Measurements from ENCODE around the gene NRSN2.
A peak's percentile ranks its signal among the peaks of the same experiment; 100 is the strongest.

The NRSN2 gene, protein sequence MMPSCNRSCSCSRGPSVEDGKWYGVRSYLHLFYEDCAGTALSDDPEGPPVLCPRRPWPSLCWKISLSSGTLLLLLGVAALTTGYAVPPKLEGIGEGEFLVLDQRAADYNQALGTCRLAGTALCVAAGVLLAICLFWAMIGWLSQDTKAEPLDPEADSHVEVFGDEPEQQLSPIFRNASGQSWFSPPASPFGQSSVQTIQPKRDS

GRCh38 chr20:346640-347316 lies at the start of gene NRSN2:
Gene NRSN2 (plus strand): TSS chr20:347111. CDS start chr20:349644, 2,533 bp downstream.
- H3K27ac Mint-ChIP-seq: peak within 1 kb of the TSS; percentile 34
- H3K9me3 Mint-ChIP-seq (ENCODE audit: low read depth): peaks cover 3% of the 10 kb centered on the region
- H3K27me3 Mint-ChIP-seq: no peaks in the 10 kb centered on the region
- peaks cover 11% of the 10 kb centered on the region for H3K4me1 Mint-ChIP-seq (ENCODE audit: low read depth)
- peak within 1 kb of the TSS; percentile 92 for H3K4me3 Mint-ChIP-seq
- peaks cover 5% of the 10 kb centered on the region for H3K36me3 Mint-ChIP-seq

- Mint-ChIP-seq H3K4me3 (peak overlapping the region; percentile 100), H3K36me3 (peaks cover 6% of the 10 kb centered on the region), H3K27ac (peak overlapping the region; percentile 99), H3K27me3 (no peaks in the 10 kb centered on the region), H3K4me1 (ENCODE audit: low read depth) (peaks cover 37% of the 10 kb centered on the region), H3K9me3 (ENCODE audit: low read depth) (no peaks in the 10 kb centered on the region)
Observed at GRCh38 chr20:297925-298775, 48.8 kb upstream of the NRSN2 start.

GRCh38 chr20:298776-299391 lies 48.0 kb upstream of the NRSN2 start:
- Mint-ChIP-seq H3K36me3 (peaks cover 6% of the 10 kb centered on the region), H3K27ac (peak overlapping the region; percentile 99), H3K4me1 (ENCODE audit: low read depth) (peaks cover 37% of the 10 kb centered on the region), H3K27me3 (no peaks in the 10 kb centered on the region), H3K9me3 (ENCODE audit: low read depth) (no peaks in the 10 kb centered on the region), H3K4me3 (peak overlapping the region; percentile 100)

GRCh38 chr20:300345-300990 lies 46.4 kb upstream of the NRSN2 start:
- Mint-ChIP-seq H3K4me1 (ENCODE audit: low read depth) (peaks cover 37% of the 10 kb centered on the region), H3K9me3 (ENCODE audit: low read depth) (no peaks in the 10 kb centered on the region), H3K27me3 (no peaks in the 10 kb centered on the region), H3K4me3 (peak overlapping the region; percentile 100), H3K36me3 (peaks cover 6% of the 10 kb centered on the region), H3K27ac (peak overlapping the region; percentile 86)

- peak overlapping the region; percentile 14 for H3K4me3 Mint-ChIP-seq
Observed at GRCh38 chr20:301886-302848, 44.7 kb upstream of the NRSN2 start.

GRCh38 chr20:305745-306144 lies 41.2 kb upstream of the NRSN2 start:
- H3K4me3 Mint-ChIP-seq: no peak overlapping the region
- H3K9me3 Mint-ChIP-seq (ENCODE audit: low read depth): no peaks in the 10 kb centered on the region
- H3K36me3 Mint-ChIP-seq: no peaks in the 10 kb centered on the region
- no peak overlapping the region for H3K27ac Mint-ChIP-seq
- H3K4me1 Mint-ChIP-seq (ENCODE audit: low read depth): peaks cover 26% of the 10 kb centered on the region
- no peaks in the 10 kb centered on the region for H3K27me3 Mint-ChIP-seq

More at GRCh38 chr20:301886-302848, 44.7 kb upstream of the NRSN2 start:
- no peaks in the 10 kb centered on the region for H3K27me3 Mint-ChIP-seq
- no peaks in the 10 kb centered on the region for H3K9me3 Mint-ChIP-seq (ENCODE audit: low read depth)
- H3K36me3 Mint-ChIP-seq: peaks cover 6% of the 10 kb centered on the region
- H3K27ac Mint-ChIP-seq: peak overlapping the region; percentile 55
- peaks cover 28% of the 10 kb centered on the region for H3K4me1 Mint-ChIP-seq (ENCODE audit: low read depth)

DNA sequence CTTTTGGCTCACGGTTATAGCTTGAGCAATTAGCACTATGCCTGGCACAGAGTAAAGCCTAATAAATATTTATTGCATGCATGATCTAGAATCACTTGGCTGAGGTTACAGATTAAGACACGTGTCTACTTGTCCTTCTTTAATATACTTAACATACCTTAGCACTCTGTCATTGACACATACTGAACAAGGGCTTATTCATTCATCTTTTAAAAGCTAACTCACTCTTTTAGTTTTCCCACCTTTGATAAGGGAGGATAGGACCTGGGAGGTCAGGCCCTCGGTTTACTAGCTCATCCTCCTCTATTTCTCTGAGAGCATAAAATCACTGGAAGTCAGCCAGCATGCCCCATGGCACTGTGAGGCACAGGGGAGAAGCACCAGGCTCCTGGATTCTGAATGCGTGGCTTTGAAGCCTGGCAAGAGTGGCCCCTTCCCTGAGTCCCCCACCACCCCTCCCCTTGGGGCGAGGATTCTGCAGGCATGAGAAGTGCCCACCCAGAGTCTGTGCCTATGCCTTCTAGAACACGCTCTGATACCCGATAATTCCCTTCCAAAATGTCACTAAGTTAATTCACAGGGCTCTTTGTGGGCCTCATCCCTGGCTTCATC lies 38.4 kb upstream of the NRSN2 start:
- no peaks in the 10 kb centered on the region for H3K36me3 Mint-ChIP-seq
- H3K9me3 Mint-ChIP-seq (ENCODE audit: low read depth): no peaks in the 10 kb centered on the region
- H3K4me3 Mint-ChIP-seq: no peak overlapping the region
- no peaks in the 10 kb centered on the region for H3K27me3 Mint-ChIP-seq
- peaks cover 15% of the 10 kb centered on the region for H3K4me1 Mint-ChIP-seq (ENCODE audit: low read depth)
- H3K27ac Mint-ChIP-seq: no peak overlapping the region

- Mint-ChIP-seq H3K4me3 (peak overlapping the region; percentile 59), H3K27ac (no peak overlapping the region), H3K27me3 (no peaks in the 10 kb centered on the region), H3K36me3 (no peaks in the 10 kb centered on the region), H3K4me1 (ENCODE audit: low read depth) (peaks cover 15% of the 10 kb centered on the region), H3K9me3 (ENCODE audit: low read depth) (no peaks in the 10 kb centered on the region)
Observed at GRCh38 chr20:309306-309840, 37.5 kb upstream of the NRSN2 start.

DNA sequence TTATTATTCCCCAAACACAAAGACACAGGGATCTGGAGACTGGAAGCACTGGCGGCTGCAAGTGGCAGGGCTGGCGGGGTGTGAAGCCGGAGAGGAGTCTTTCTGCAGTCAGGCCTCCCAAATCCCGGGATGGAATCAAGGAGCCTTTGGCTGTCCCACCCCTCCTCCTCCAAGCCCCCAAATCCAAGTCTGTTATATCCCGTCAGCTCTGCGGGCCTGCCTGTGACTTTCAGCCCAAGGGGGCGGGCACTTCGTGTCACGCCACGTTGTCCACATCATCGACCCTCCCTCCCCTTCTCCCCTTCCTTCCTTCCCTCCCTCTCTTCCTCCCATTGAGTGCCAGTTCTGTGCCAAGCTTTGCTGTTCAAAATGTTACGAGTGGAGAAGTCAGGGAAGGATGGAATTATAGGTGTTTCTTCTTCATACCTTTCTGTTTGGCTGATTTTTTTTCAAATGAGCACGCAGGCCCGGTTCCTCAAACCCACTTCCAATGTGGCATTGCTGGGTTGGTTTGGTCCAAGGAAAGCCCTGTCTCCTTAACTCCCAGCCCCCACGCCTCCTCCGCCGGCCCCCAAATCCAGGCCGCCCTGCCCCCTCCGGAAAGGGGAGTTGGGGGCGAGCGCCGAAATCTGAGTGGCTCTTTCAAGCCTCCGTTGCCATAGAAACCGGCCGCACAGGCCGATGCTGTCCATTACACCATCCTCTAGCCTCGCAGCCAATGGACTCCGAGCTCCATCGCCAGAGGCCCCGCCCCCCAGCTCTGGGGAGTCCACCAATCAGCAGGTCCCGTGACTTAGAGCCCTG lies 36.9 kb upstream of the NRSN2 start:
- H3K27me3 Mint-ChIP-seq: no peaks in the 10 kb centered on the region
- H3K4me3 Mint-ChIP-seq: peak overlapping the region; percentile 86
- H3K4me1 Mint-ChIP-seq (ENCODE audit: low read depth): peaks cover 15% of the 10 kb centered on the region
- peak overlapping the region; percentile 64 for H3K27ac Mint-ChIP-seq
- H3K36me3 Mint-ChIP-seq: no peaks in the 10 kb centered on the region
- H3K9me3 Mint-ChIP-seq (ENCODE audit: low read depth): no peaks in the 10 kb centered on the region

- H3K36me3 Mint-ChIP-seq: no peaks in the 10 kb centered on the region
- peak overlapping the region; percentile 86 for H3K4me3 Mint-ChIP-seq
- no peaks in the 10 kb centered on the region for H3K9me3 Mint-ChIP-seq (ENCODE audit: low read depth)
- H3K27ac Mint-ChIP-seq: no peak overlapping the region
- H3K4me1 Mint-ChIP-seq (ENCODE audit: low read depth): peaks cover 15% of the 10 kb centered on the region
- H3K27me3 Mint-ChIP-seq: no peaks in the 10 kb centered on the region
Observed at GRCh38 chr20:310645-311044, 36.3 kb upstream of the NRSN2 start.

- Mint-ChIP-seq H3K27ac (no peak overlapping the region), H3K9me3 (ENCODE audit: low read depth) (no peaks in the 10 kb centered on the region), H3K36me3 (peaks cover 4% of the 10 kb centered on the region), H3K27me3 (peaks cover 1% of the 10 kb centered on the region), H3K4me3 (no peak overlapping the region), H3K4me1 (ENCODE audit: low read depth) (peaks cover 15% of the 10 kb centered on the region)
Observed at GRCh38 chr20:311609-312008, 35.3 kb upstream of the NRSN2 start.

GRCh38 chr20:312067-312466 lies 34.8 kb upstream of the NRSN2 start:
- H3K4me1 Mint-ChIP-seq (ENCODE audit: low read depth): peaks cover 15% of the 10 kb centered on the region
- H3K9me3 Mint-ChIP-seq (ENCODE audit: low read depth): no peaks in the 10 kb centered on the region
- H3K27ac Mint-ChIP-seq: no peak overlapping the region
- no peak overlapping the region for H3K4me3 Mint-ChIP-seq
- H3K27me3 Mint-ChIP-seq: peaks cover 1% of the 10 kb centered on the region
- peaks cover 5% of the 10 kb centered on the region for H3K36me3 Mint-ChIP-seq
